Epithelial cell of proximal tubule (primary cell): ENCODE measurements around the gene SEC23IP. TPM values are rescaled to one million over a fixed set of nuclear protein-coding genes. Genes with fewer than 3 reads are reported as not detected.

Experiments used
- DNase-seq: peaks from one replicate; pipeline ENCODE4 v3.0.0-alpha.2; 2011; ENCODE audit warnings: low read depth
- H3K4me3 ChIP-seq: 2 replicates; pipeline ENCODE4 v1.5.1; 2011; ENCODE audit warnings: low read depth, mild to moderate bottlenecking, low read length
- CTCF ChIP-seq: conservative IDR thresholded peaks from 2 replicates; pipeline ENCODE4 v1.5.1; 2012; ENCODE audit warnings: low read depth, mild to moderate bottlenecking, low read length
- total RNA-seq: library from RNA; depleted of rRNA; stranded (reverse); fragments of >200 nt; gene quantifications from 2 replicates; pipeline ENCODE4 v1.2.3, GENCODE V29; 2015

The SEC23IP gene
- total RNA-seq, 1 donor from 2014 or later, result 33.0 TPM

GRCh38 chr10:119931871-119932270 is 39.3 kb downstream of the SEC23IP start:
- no peak overlapping the region for H3K4me3 ChIP-seq
- DNase-seq, result no peak
- no peak for TF ChIP-seq CTCF

GRCh38 chr10:119932631-119933030 is 40.1 kb downstream of the SEC23IP start:
- TF ChIP-seq CTCF, result no peak
- H3K4me3 ChIP-seq, result no peak overlapping the region
- no peak for DNase-seq

- H3K4me3 ChIP-seq, result no peak overlapping the region
- TF ChIP-seq CTCF, result peak; percentile 53
- no peak for DNase-seq
Measured at GRCh38 chr10:119933179-119933578, 40.6 kb downstream of the SEC23IP start.

GRCh38 chr10:119940487-119940886 is 48.0 kb downstream of the SEC23IP start:
- no peak overlapping the region for H3K4me3 ChIP-seq
- no peak for TF ChIP-seq CTCF
- DNase-seq, result peak; percentile 41

DNA sequence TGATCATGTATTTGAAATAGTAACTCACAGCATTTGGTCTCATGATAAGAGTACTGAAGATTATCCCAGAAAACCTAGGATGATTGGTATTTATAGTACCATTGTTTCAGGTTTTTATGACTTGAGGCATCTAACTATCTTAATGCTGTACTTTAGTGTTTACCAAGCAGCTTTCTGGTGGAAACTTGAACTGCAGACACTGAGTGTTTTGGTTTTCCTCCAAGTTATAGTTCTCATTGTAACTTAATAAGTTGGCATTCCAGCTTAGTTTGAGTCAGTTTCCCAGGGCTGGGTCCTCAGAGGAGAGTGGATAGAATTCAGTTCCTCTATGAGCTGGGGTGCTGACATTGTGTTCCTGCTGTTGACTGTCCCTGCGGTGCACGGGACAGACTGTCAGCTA is 50.4 kb downstream of the SEC23IP start:
- DNase-seq, result no peak
- TF ChIP-seq CTCF, result no peak
- H3K4me3 ChIP-seq, result no peak overlapping the region

GRCh38 chr10:119945805-119946204 is 53.3 kb downstream of the SEC23IP start:
- no peak for TF ChIP-seq CTCF
- H3K4me3 ChIP-seq, result no peak overlapping the region
- DNase-seq, result no peak

GRCh38 chr10:119947300-119947699 is 54.8 kb downstream of the SEC23IP start:
- no peak for TF ChIP-seq CTCF
- DNase-seq, result no peak
- no peak overlapping the region for H3K4me3 ChIP-seq
